ENCODE measurements around the gene CDC25C.

CDC25C gene

GRCh38 chr5:138303372-138303771, 28.2 kb downstream of the CDC25C start:
- Histone ChIP-seq H3K4me3 (ENCODE audit: low read length) (no peak overlapping the region), H3K9ac (ENCODE audit: low read length) (no peak overlapping the region), H3K9me3 (ENCODE audit: control insufficient read depth, low read length) (no peaks in the 10 kb centered on the region), H3K4me1 (ENCODE audit: control insufficient read depth, insufficient read depth, low read length) (no peaks in the 10 kb centered on the region), H3K36me3 (ENCODE audit: control insufficient read depth, insufficient read depth, low read length) (no peaks in the 10 kb centered on the region), H3K27me3 (ENCODE audit: control insufficient read depth, insufficient read depth, low read length) (no peaks in the 10 kb centered on the region)

DNA sequence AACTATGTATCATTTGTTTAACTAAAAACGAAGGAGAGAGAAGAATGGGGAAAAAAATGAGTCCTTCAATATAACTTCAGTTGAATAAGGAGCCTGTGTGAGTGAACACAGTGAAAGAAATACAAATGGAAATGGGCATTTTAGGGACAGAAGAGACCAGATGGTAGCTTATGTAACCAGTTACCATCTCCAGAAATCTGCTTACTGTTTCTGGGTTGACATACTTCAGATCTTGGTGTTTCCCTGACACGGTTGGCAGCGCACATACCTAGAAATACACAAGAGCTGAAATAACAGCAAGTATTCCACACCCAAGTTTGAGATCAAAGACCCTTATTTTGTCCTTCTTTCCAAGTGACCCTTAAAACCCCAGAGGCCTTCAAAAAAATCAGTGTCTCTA, 42.3 kb downstream of the CDC25C start:
- no peaks in the 10 kb centered on the region for H3K27me3 ChIP-seq (ENCODE audit: control insufficient read depth, insufficient read depth, low read length)
- no peak overlapping the region for H3K4me3 ChIP-seq (ENCODE audit: low read length)
- no peaks in the 10 kb centered on the region for H3K9me3 ChIP-seq (ENCODE audit: control insufficient read depth, low read length)
- peaks cover 6% of the 10 kb centered on the region for H3K4me1 ChIP-seq (ENCODE audit: control insufficient read depth, insufficient read depth, low read length)
- no peak overlapping the region for H3K9ac ChIP-seq (ENCODE audit: low read length)
- H3K36me3 ChIP-seq (ENCODE audit: control insufficient read depth, insufficient read depth, low read length), result no peaks in the 10 kb centered on the region

DNA sequence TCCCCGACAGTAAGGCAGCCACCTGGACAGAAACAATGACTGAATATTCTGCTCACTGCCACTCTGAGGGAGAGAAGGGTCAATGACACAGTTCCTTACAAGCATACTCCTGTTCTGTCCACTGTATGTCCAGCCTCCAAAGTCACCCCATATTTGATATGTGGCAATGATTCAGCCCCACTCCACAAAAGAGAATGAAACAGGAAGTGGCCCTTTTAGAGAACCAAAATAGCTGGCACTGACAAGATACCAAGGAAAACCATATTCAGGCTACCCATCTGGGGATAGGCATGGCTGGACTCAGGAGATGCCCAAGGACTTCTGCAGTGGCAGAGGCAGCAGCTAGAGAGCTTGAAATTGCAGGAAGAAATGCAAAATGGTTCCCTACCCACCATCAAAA, 44.4 kb downstream of the CDC25C start:
- Histone ChIP-seq H3K4me1 (ENCODE audit: control insufficient read depth, insufficient read depth, low read length) (peaks cover 6% of the 10 kb centered on the region), H3K9me3 (ENCODE audit: control insufficient read depth, low read length) (no peaks in the 10 kb centered on the region), H3K9ac (ENCODE audit: low read length) (no peak overlapping the region), H3K4me3 (ENCODE audit: low read length) (no peak overlapping the region), H3K27me3 (ENCODE audit: control insufficient read depth, insufficient read depth, low read length) (no peaks in the 10 kb centered on the region), H3K36me3 (ENCODE audit: control insufficient read depth, insufficient read depth, low read length) (no peaks in the 10 kb centered on the region)

- no peak overlapping the region for H3K4me3 ChIP-seq (ENCODE audit: low read length)
These were observed 48.5 kb downstream of the CDC25C start for GRCh38 chr5:138282920-138283742.

DNA sequence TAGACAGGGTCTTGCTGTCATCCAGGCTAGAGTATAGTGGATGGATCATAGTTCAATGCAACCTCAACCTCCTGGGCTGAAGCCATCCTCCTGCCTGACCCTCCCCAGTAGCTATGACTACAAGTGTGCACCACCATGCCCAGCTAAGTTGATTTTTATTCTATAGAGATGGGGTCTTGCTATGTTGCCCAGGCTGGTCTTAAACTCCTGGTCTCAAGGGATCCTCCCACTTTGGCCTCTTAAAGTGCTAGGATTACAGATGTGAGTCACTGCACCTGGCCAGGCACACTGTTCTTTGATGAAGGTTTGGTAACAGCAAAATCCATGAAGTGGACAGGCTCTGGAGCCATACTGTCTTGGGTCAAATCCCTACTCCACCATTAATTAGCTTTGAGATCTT, 50.7 kb downstream of the CDC25C start:
- Histone ChIP-seq H3K4me3 (ENCODE audit: low read length) (no peak overlapping the region), H3K9ac (ENCODE audit: low read length) (no peak overlapping the region), H3K27me3 (ENCODE audit: control insufficient read depth, insufficient read depth, low read length) (no peaks in the 10 kb centered on the region), H3K4me1 (ENCODE audit: control insufficient read depth, insufficient read depth, low read length) (peaks cover 9% of the 10 kb centered on the region), H3K36me3 (ENCODE audit: control insufficient read depth, insufficient read depth, low read length) (no peaks in the 10 kb centered on the region), H3K9me3 (ENCODE audit: control insufficient read depth, low read length) (no peaks in the 10 kb centered on the region)

More at GRCh38 chr5:138282920-138283742, 48.5 kb downstream of the CDC25C start:
- Histone ChIP-seq H3K9me3 (ENCODE audit: control insufficient read depth, low read length) (no peaks in the 10 kb centered on the region), H3K9ac (ENCODE audit: low read length) (no peak overlapping the region), H3K4me1 (ENCODE audit: control insufficient read depth, insufficient read depth, low read length) (peaks cover 6% of the 10 kb centered on the region), H3K27me3 (ENCODE audit: control insufficient read depth, insufficient read depth, low read length) (no peaks in the 10 kb centered on the region), H3K36me3 (ENCODE audit: control insufficient read depth, insufficient read depth, low read length) (no peaks in the 10 kb centered on the region)

- Histone ChIP-seq H3K4me1 (ENCODE audit: control insufficient read depth, insufficient read depth, low read length) (peaks cover 9% of the 10 kb centered on the region), H3K9ac (ENCODE audit: low read length) (no peak overlapping the region), H3K36me3 (ENCODE audit: control insufficient read depth, insufficient read depth, low read length) (no peaks in the 10 kb centered on the region), H3K9me3 (ENCODE audit: control insufficient read depth, low read length) (no peaks in the 10 kb centered on the region), H3K4me3 (ENCODE audit: low read length) (no peak overlapping the region), H3K27me3 (ENCODE audit: control insufficient read depth, insufficient read depth, low read length) (peaks cover 21% of the 10 kb centered on the region)
These were observed 55.1 kb downstream of the CDC25C start for GRCh38 chr5:138276402-138277054.

- Histone ChIP-seq H3K9ac (ENCODE audit: low read length) (no peak overlapping the region), H3K4me3 (ENCODE audit: low read length) (no peak overlapping the region), H3K4me1 (ENCODE audit: control insufficient read depth, insufficient read depth, low read length) (peaks cover 9% of the 10 kb centered on the region), H3K36me3 (ENCODE audit: control insufficient read depth, insufficient read depth, low read length) (no peaks in the 10 kb centered on the region), H3K9me3 (ENCODE audit: control insufficient read depth, low read length) (no peaks in the 10 kb centered on the region), H3K27me3 (ENCODE audit: control insufficient read depth, insufficient read depth, low read length) (peaks cover 21% of the 10 kb centered on the region)
These were observed 55.7 kb downstream of the CDC25C start for GRCh38 chr5:138275895-138276294.

- H3K4me1 ChIP-seq (ENCODE audit: control insufficient read depth, insufficient read depth, low read length), result peaks cover 9% of the 10 kb centered on the region
- H3K4me3 ChIP-seq (ENCODE audit: low read length), result no peak overlapping the region
- no peaks in the 10 kb centered on the region for H3K9me3 ChIP-seq (ENCODE audit: control insufficient read depth, low read length)
- no peak overlapping the region for H3K9ac ChIP-seq (ENCODE audit: low read length)
- H3K36me3 ChIP-seq (ENCODE audit: control insufficient read depth, insufficient read depth, low read length), result no peaks in the 10 kb centered on the region
- peaks cover 21% of the 10 kb centered on the region for H3K27me3 ChIP-seq (ENCODE audit: control insufficient read depth, insufficient read depth, low read length)
These were observed 56.2 kb downstream of the CDC25C start for GRCh38 chr5:138275379-138275782.

- Histone ChIP-seq H3K36me3 (ENCODE audit: control insufficient read depth, insufficient read depth, low read length) (no peaks in the 10 kb centered on the region), H3K9ac (ENCODE audit: low read length) (no peak within 1 kb of the TSS), H3K4me1 (ENCODE audit: control insufficient read depth, insufficient read depth, low read length) (peaks cover 9% of the 10 kb centered on the region), H3K4me3 (ENCODE audit: low read length) (no peak within 1 kb of the TSS), H3K9me3 (ENCODE audit: control insufficient read depth, low read length) (no peaks in the 10 kb centered on the region), H3K27me3 (ENCODE audit: control insufficient read depth, insufficient read depth, low read length) (peaks cover 21% of the 10 kb centered on the region)
These were observed 57.3 kb downstream of the CDC25C start, which contains the start of gene GFRA3 for GRCh38 chr5:138274189-138274853. Gene GFRA3 (minus strand): TSS chr5:138274621. CDS start chr5:138274424, 197 bp downstream.

DNA sequence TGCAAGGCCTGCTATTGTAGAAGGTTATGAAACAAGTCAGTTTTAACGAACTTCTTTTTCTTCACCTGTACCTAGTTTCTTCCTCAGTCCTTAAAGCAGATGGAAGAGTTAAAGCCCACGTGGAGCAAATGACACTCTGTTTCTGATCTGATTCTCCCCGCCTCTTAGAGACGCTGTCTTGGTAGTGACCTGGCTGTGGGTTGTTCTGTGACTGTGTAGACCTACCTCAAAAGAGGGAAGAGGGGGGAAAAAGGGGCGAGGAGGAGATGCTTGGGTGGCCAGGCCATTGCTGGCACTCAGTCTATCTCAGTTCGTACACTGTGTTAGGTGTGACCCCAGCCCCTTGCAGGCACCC, 57.8 kb downstream of the CDC25C start:
- Histone ChIP-seq H3K36me3 (ENCODE audit: control insufficient read depth, insufficient read depth, low read length) (no peaks in the 10 kb centered on the region), H3K4me3 (ENCODE audit: low read length) (no peak overlapping the region)

GRCh38 chr5:138272681-138273080, 58.9 kb downstream of the CDC25C start:
- H3K36me3 ChIP-seq (ENCODE audit: control insufficient read depth, insufficient read depth, low read length), result no peaks in the 10 kb centered on the region
- peaks cover 21% of the 10 kb centered on the region for H3K27me3 ChIP-seq (ENCODE audit: control insufficient read depth, insufficient read depth, low read length)
- no peak overlapping the region for H3K4me3 ChIP-seq (ENCODE audit: low read length)
- no peak overlapping the region for H3K9ac ChIP-seq (ENCODE audit: low read length)
- H3K4me1 ChIP-seq (ENCODE audit: control insufficient read depth, insufficient read depth, low read length), result peaks cover 9% of the 10 kb centered on the region
- H3K9me3 ChIP-seq (ENCODE audit: control insufficient read depth, low read length), result no peaks in the 10 kb centered on the region

More for the DNA sequence above, 57.8 kb downstream of the CDC25C start:
- Histone ChIP-seq H3K9me3 (ENCODE audit: control insufficient read depth, low read length) (no peaks in the 10 kb centered on the region), H3K27me3 (ENCODE audit: control insufficient read depth, insufficient read depth, low read length) (peaks cover 21% of the 10 kb centered on the region), H3K9ac (ENCODE audit: low read length) (no peak overlapping the region), H3K4me1 (ENCODE audit: control insufficient read depth, insufficient read depth, low read length) (peaks cover 9% of the 10 kb centered on the region)

DNA sequence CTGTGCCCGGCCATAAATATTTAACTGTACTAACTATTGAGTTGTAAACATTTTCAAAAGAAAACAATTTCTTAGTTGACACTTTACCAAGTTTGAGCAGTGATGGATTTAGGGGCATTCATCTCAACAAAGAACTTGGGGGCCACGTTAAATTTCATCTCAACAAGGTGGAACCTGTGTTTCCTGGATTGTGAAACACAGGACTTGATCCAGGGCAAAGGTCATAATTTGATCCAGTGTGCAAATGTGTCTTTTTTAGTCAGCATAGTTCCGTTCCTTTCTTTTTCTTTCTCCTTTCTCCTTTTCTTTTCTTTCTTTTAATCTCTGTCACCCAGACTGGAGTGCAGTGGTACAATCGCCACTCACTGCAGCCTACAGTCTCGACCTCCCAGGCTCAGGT, 60.3 kb downstream of the CDC25C start:
- Histone ChIP-seq H3K27me3 (ENCODE audit: control insufficient read depth, insufficient read depth, low read length) (peaks cover 21% of the 10 kb centered on the region), H3K4me1 (ENCODE audit: control insufficient read depth, insufficient read depth, low read length) (peaks cover 3% of the 10 kb centered on the region), H3K4me3 (ENCODE audit: low read length) (no peak overlapping the region), H3K9me3 (ENCODE audit: control insufficient read depth, low read length) (no peaks in the 10 kb centered on the region), H3K9ac (ENCODE audit: low read length) (no peak overlapping the region), H3K36me3 (ENCODE audit: control insufficient read depth, insufficient read depth, low read length) (no peaks in the 10 kb centered on the region)

Data from mucosa of stomach (tissue), 1 donor.